Activated CD4-positive, alpha-beta memory T cell treated with anti-CD3 and anti-CD28 coated beads for 36 hours (primary cell): ENCODE measurements around the gene OR5A1. TPM values are rescaled to one million over a fixed set of nuclear protein-coding genes. Genes with fewer than 3 reads are reported as not detected.

Source experiments
- CTCF ChIA-PET: fragments of 350-600 bp; sonication (Branson Sonifier 250); formaldehyde crosslinking; loops from one replicate; lab custom pipeline; 2021; ENCODE audit warnings: antibody characterized with exemption, inconsistent platforms; lab: Charles Lee
- POLR2A ChIA-PET: fragments of 350-600 bp; sonication (Branson Sonifier 250); formaldehyde crosslinking; loops from one replicate; lab custom pipeline; 2021; ENCODE audit warnings: antibody characterized with exemption; lab: Charles Lee
- DNase-seq: peaks from one replicate; pipeline ENCODE4 v3.0.0-alpha.2; 2020
- H3K27ac Mint-ChIP-seq: one replicate; pipeline ENCODE4 v1.8.0; 2021; ENCODE audit warnings: mixed read lengths
- H3K27me3 Mint-ChIP-seq: one replicate; pipeline ENCODE4 v1.8.0; 2021; ENCODE audit warnings: mixed read lengths
- H3K36me3 Mint-ChIP-seq: one replicate; pipeline ENCODE4 v1.8.0; 2021; ENCODE audit warnings: mixed read lengths
- H3K4me1 Mint-ChIP-seq: one replicate; pipeline ENCODE4 v1.8.0; 2021; ENCODE audit warnings: low read depth, mixed read lengths
- H3K4me3 Mint-ChIP-seq: one replicate; pipeline ENCODE4 v1.8.0; 2021; ENCODE audit warnings: mild to moderate bottlenecking, mixed read lengths
- H3K9me3 Mint-ChIP-seq: one replicate; pipeline ENCODE4 v1.8.0; 2021; ENCODE audit warnings: mixed read lengths
- intact Hi-C: fragments of 100-400 bp; cut with micrococcal nuclease; formaldehyde crosslinking; loops from one replicate; pipeline ENCODE4 v1.15.1; 2023
- total RNA-seq, 2 experiments: library from RNA; stranded (reverse); gene quantifications; one replicate each; pipeline ENCODE4 v1.2.3, GENCODE V29; 2021

Gene OR5A1
- not detected for total RNA-seq

GRCh38 chr11:59436169-59436568 lies at the start of gene OR5A1:
OR5A1 (plus strand) TSS chr11:59436469; CDS start chr11:59443169, 6,700 bp downstream.
- intact Hi-C loops: no loop called here
- ChIA-PET POLR2A (no interaction called here), CTCF (interaction anchor here (1.3 to 2.3 kb wide), 2 partner anchors 238 to 265 kb away, joined by 3 to 8 read pairs; partner anchors contain the start of gene DTX4)
- DNase-seq: no peak
- Mint-ChIP-seq H3K36me3 (no peaks in the 10 kb centered on the region), H3K27me3 (no peaks in the 10 kb centered on the region), H3K4me1 (no peaks in the 10 kb centered on the region), H3K4me3 (no peak within 1 kb of the TSS), H3K9me3 (no peaks in the 10 kb centered on the region), H3K27ac (no peak within 1 kb of the TSS)

GRCh38 chr11:59394186-59394585 lies 42.1 kb upstream of the OR5A1 start:
- ChIA-PET POLR2A (no interaction called here), CTCF (no interaction called here)
- H3K27ac Mint-ChIP-seq: no peak overlapping the region
- intact Hi-C loops: no loop called here
- H3K36me3 Mint-ChIP-seq: no peaks in the 10 kb centered on the region
- H3K4me1 Mint-ChIP-seq: no peaks in the 10 kb centered on the region
- DNase-seq: no peak
- H3K27me3 Mint-ChIP-seq: peaks cover 3% of the 10 kb centered on the region
- no peaks in the 10 kb centered on the region for H3K9me3 Mint-ChIP-seq
- H3K4me3 Mint-ChIP-seq: no peak overlapping the region

- Mint-ChIP-seq H3K36me3 (no peaks in the 10 kb centered on the region), H3K27ac (no peak overlapping the region), H3K4me1 (no peaks in the 10 kb centered on the region), H3K27me3 (peaks cover 4% of the 10 kb centered on the region), H3K9me3 (peaks cover 12% of the 10 kb centered on the region), H3K4me3 (no peak overlapping the region)
- ChIA-PET CTCF (interaction anchor here (1.3 to 1.4 kb wide), 2 partner anchors 29 to 229 kb away, joined by 3 to 4 read pairs; partner anchors contain the start of gene DTX4), POLR2A (no interaction called here)
- intact Hi-C loops: no loop called here
- no peak for DNase-seq
Observed at GRCh38 chr11:59400461-59401261, 35.6 kb upstream of the OR5A1 start.

GRCh38 chr11:59401262-59401552 lies 35.1 kb upstream of the OR5A1 start:
- no peaks in the 10 kb centered on the region for H3K4me1 Mint-ChIP-seq
- intact Hi-C loops: no loop called here
- H3K27me3 Mint-ChIP-seq: peaks cover 4% of the 10 kb centered on the region
- CTCF ChIA-PET: no interaction called here
- no peak overlapping the region for H3K27ac Mint-ChIP-seq
- H3K9me3 Mint-ChIP-seq: peaks cover 12% of the 10 kb centered on the region
- no peaks in the 10 kb centered on the region for H3K36me3 Mint-ChIP-seq
- no peak overlapping the region for H3K4me3 Mint-ChIP-seq
- POLR2A ChIA-PET: no interaction called here
- DNase-seq: no peak

- Mint-ChIP-seq H3K4me3 (no peak overlapping the region), H3K4me1 (no peaks in the 10 kb centered on the region), H3K27me3 (peaks cover 6% of the 10 kb centered on the region), H3K27ac (no peak overlapping the region), H3K9me3 (peaks cover 19% of the 10 kb centered on the region), H3K36me3 (no peaks in the 10 kb centered on the region)
- intact Hi-C loops: no loop called here
- ChIA-PET CTCF (no interaction called here), POLR2A (no interaction called here)
- DNase-seq: no peak
Observed at GRCh38 chr11:59403546-59403945, 32.7 kb upstream of the OR5A1 start.

GRCh38 chr11:59413646-59414045 lies 22.6 kb upstream of the OR5A1 start:
- DNase-seq: no peak
- ChIA-PET CTCF (no interaction called here), POLR2A (no interaction called here)
- H3K4me3 Mint-ChIP-seq: no peak overlapping the region
- intact Hi-C loops: no loop called here
- H3K4me1 Mint-ChIP-seq: no peaks in the 10 kb centered on the region
- H3K36me3 Mint-ChIP-seq: peaks cover 5% of the 10 kb centered on the region
- H3K9me3 Mint-ChIP-seq: peaks cover 25% of the 10 kb centered on the region
- H3K27me3 Mint-ChIP-seq: peaks cover 27% of the 10 kb centered on the region
- H3K27ac Mint-ChIP-seq: no peak overlapping the region

- Mint-ChIP-seq H3K4me3 (no peak overlapping the region), H3K36me3 (no peaks in the 10 kb centered on the region), H3K27me3 (peaks cover 27% of the 10 kb centered on the region), H3K27ac (no peak overlapping the region), H3K4me1 (no peaks in the 10 kb centered on the region), H3K9me3 (peaks cover 12% of the 10 kb centered on the region)
- no peak for DNase-seq
- ChIA-PET POLR2A (no interaction called here), CTCF (no interaction called here)
- intact Hi-C loops: no loop called here
Observed at GRCh38 chr11:59415111-59415510, 21.2 kb upstream of the OR5A1 start.

GRCh38 chr11:59416613-59417012 lies 19.7 kb upstream of the OR5A1 start:
- ChIA-PET CTCF (no interaction called here), POLR2A (no interaction called here)
- Mint-ChIP-seq H3K4me1 (no peaks in the 10 kb centered on the region), H3K27ac (no peak overlapping the region), H3K36me3 (no peaks in the 10 kb centered on the region), H3K4me3 (no peak overlapping the region), H3K27me3 (peaks cover 27% of the 10 kb centered on the region), H3K9me3 (peaks cover 3% of the 10 kb centered on the region)
- DNase-seq: no peak
- intact Hi-C loops: no loop called here

GRCh38 chr11:59417023-59417422 lies 19.2 kb upstream of the OR5A1 start:
- CTCF ChIA-PET: no interaction called here
- DNase-seq: no peak
- no peaks in the 10 kb centered on the region for H3K4me1 Mint-ChIP-seq
- no peak overlapping the region for H3K4me3 Mint-ChIP-seq
- peaks cover 3% of the 10 kb centered on the region for H3K9me3 Mint-ChIP-seq
- no peak overlapping the region for H3K27ac Mint-ChIP-seq
- POLR2A ChIA-PET: no interaction called here
- intact Hi-C loops: no loop called here
- H3K27me3 Mint-ChIP-seq: peaks cover 27% of the 10 kb centered on the region
- H3K36me3 Mint-ChIP-seq: no peaks in the 10 kb centered on the region

GRCh38 chr11:59418156-59418555 lies 18.1 kb upstream of the OR5A1 start:
- Mint-ChIP-seq H3K9me3 (no peaks in the 10 kb centered on the region), H3K36me3 (no peaks in the 10 kb centered on the region), H3K4me1 (no peaks in the 10 kb centered on the region), H3K27me3 (peaks cover 21% of the 10 kb centered on the region), H3K4me3 (no peak overlapping the region), H3K27ac (no peak overlapping the region)
- intact Hi-C loops: no loop called here
- no peak for DNase-seq
- CTCF ChIA-PET: interaction anchor here (2.4 kb wide), 1 partner anchor 12 kb away, joined by 14 read pairs; no protein-coding TSS in a partner anchor
- POLR2A ChIA-PET: no interaction called here

- Mint-ChIP-seq H3K4me1 (no peaks in the 10 kb centered on the region), H3K27ac (no peak overlapping the region), H3K36me3 (no peaks in the 10 kb centered on the region), H3K4me3 (no peak overlapping the region), H3K27me3 (no peaks in the 10 kb centered on the region), H3K9me3 (no peaks in the 10 kb centered on the region)
- ChIA-PET POLR2A (no interaction called here), CTCF (interaction anchor here (1.3 to 2.2 kb wide), 2 partner anchors 252 to 253 kb away, joined by 5 to 7 read pairs; partner anchors contain the start of gene DTX4)
- DNase-seq: no peak
- intact Hi-C loops: no loop called here
Observed at GRCh38 chr11:59423835-59424234, 12.4 kb upstream of the OR5A1 start.

- ChIA-PET POLR2A (no interaction called here), CTCF (interaction anchor here (0.7 to 2.2 kb wide), 2 partner anchors 14 to 253 kb away, joined by 3 to 7 read pairs; partner anchors contain the start of gene DTX4)
- no peaks in the 10 kb centered on the region for H3K36me3 Mint-ChIP-seq
- no peaks in the 10 kb centered on the region for H3K9me3 Mint-ChIP-seq
- intact Hi-C loops: no loop called here
- H3K27me3 Mint-ChIP-seq: peaks cover 1% of the 10 kb centered on the region
- H3K4me3 Mint-ChIP-seq: no peak overlapping the region
- no peaks in the 10 kb centered on the region for H3K4me1 Mint-ChIP-seq
- H3K27ac Mint-ChIP-seq: no peak overlapping the region
- DNase-seq: no peak
Observed at GRCh38 chr11:59425131-59425530, 11.1 kb upstream of the OR5A1 start.
